ENCODE data around the gene MEGF10. TPM values are rescaled to one million over a fixed set of nuclear protein-coding genes. Genes with fewer than 3 reads are reported as not detected.
"Not testable (repeated sequence)": the region's sequence is repeated elsewhere in the genome, so short reads cannot be mapped to it uniquely, and the experiment has no call there.

MEGF10 gene
- total and polyA plus RNA-seq, 4 experiments from 2014 or later = not detected

- CTCF ChIA-PET (ENCODE audit: partially characterized antibody) = interaction anchor here (1.3 to 1.5 kb wide), 2 partner anchors 480 to 658 kb away, joined by 4 to 8 read pairs; no protein-coding TSS in a partner anchor
- H3K4me1 ChIP-seq (ENCODE audit: insufficient read depth, low read length); POLR2A ChIA-PET (ENCODE audit: partially characterized antibody); DNase-seq; H3K27ac Mint-ChIP-seq; H3K27ac ChIP-seq (ENCODE audit: low read depth, low read length); H3K9me3 Mint-ChIP-seq; H3K36me3 ChIP-seq (ENCODE audit: insufficient read depth, low read length); H3K36me3 Mint-ChIP-seq; H3K27me3 Mint-ChIP-seq; H3K27me3 ChIP-seq (ENCODE audit: insufficient read depth, low read length); H3K9me3 ChIP-seq (ENCODE audit: control insufficient read depth in 1 of 2, low read length in 2 of 2); H3K4me3 Mint-ChIP-seq; H3K4me3 ChIP-seq (ENCODE audit: low read length in 2 of 2); intact Hi-C loops (cut with micrococcal nuclease): not testable (repeated sequence)
- peaks cover 10 to 17% (median 15%) of the 10 kb centered on the region in 4 donors for H3K4me1 Mint-ChIP-seq
Measured at GRCh38 chr5:127317385-127317784, 26.8 kb downstream of the MEGF10 start.

GRCh38 chr5:127320032-127320965, 29.7 kb downstream of the MEGF10 start:
- Histone ChIP-seq H3K27ac (ENCODE audit: low read depth, low read length) (no peak overlapping the region), H3K27me3 (ENCODE audit: insufficient read depth, low read length) (no peaks in the 10 kb centered on the region), H3K4me1 (ENCODE audit: insufficient read depth, low read length) (peaks cover 8% of the 10 kb centered on the region), H3K4me3 (ENCODE audit: low read length in 2 of 2) (no peak overlapping the region), H3K9me3 (ENCODE audit: control insufficient read depth in 1 of 2, low read length in 2 of 2) (no peaks in the 10 kb centered on the region), H3K36me3 (ENCODE audit: insufficient read depth, low read length) (no peaks in the 10 kb centered on the region)
- no peaks in the 10 kb centered on the region for H3K36me3 Mint-ChIP-seq
- intact Hi-C loops (cut with micrococcal nuclease) = no loop called here
- peaks cover 9 to 17% (median 13%) of the 10 kb centered on the region in 4 donors for H3K4me1 Mint-ChIP-seq
- peak overlapping the region in 1 of 7 donors; percentile 68 for H3K27ac Mint-ChIP-seq
- no peak overlapping the region for H3K4me3 Mint-ChIP-seq
- DNase-seq = no peak
- peaks cover 2 to 3% of the 10 kb centered on the region in 2 donors for H3K27me3 Mint-ChIP-seq
- no peaks in the 10 kb centered on the region for H3K9me3 Mint-ChIP-seq
- ChIA-PET CTCF (ENCODE audit: partially characterized antibody) (interaction anchor here (0.8 to 1.3 kb wide), 2 partner anchors 12 to 483 kb away, joined by 3 to 5 read pairs; no protein-coding TSS in a partner anchor), POLR2A (ENCODE audit: partially characterized antibody) (no interaction called here)

GRCh38 chr5:127321465-127321864, 30.9 kb downstream of the MEGF10 start:
- ChIA-PET POLR2A (ENCODE audit: partially characterized antibody) (interaction anchor here (0.6 kb wide), 1 partner anchor 93 kb away, joined by 4 read pairs; no protein-coding TSS in a partner anchor), CTCF (ENCODE audit: partially characterized antibody) (interaction anchor here (0.8 to 1.3 kb wide), 2 partner anchors 10 to 484 kb away, joined by 3 to 5 read pairs; no protein-coding TSS in a partner anchor)
- Mint-ChIP-seq H3K36me3 (no peaks in the 10 kb centered on the region), H3K9me3 (no peaks in the 10 kb centered on the region), H3K4me3 (no peak overlapping the region), H3K27me3 (peaks cover 2 to 3% of the 10 kb centered on the region in 2 donors), H3K4me1 (peaks cover 9 to 17% (median 13%) of the 10 kb centered on the region in 4 donors), H3K27ac (no peak overlapping the region)
- no peak overlapping the region for H3K27ac ChIP-seq (ENCODE audit: low read depth, low read length)
- intact Hi-C loops (cut with micrococcal nuclease) = no loop called here
- no peaks in the 10 kb centered on the region for H3K27me3 ChIP-seq (ENCODE audit: insufficient read depth, low read length)
- H3K9me3 ChIP-seq (ENCODE audit: control insufficient read depth in 1 of 2, low read length in 2 of 2) = no peaks in the 10 kb centered on the region
- H3K4me3 ChIP-seq (ENCODE audit: low read length in 2 of 2) = no peak overlapping the region
- H3K4me1 ChIP-seq (ENCODE audit: insufficient read depth, low read length) = peaks cover 8% of the 10 kb centered on the region
- DNase-seq = no peak
- H3K36me3 ChIP-seq (ENCODE audit: insufficient read depth, low read length) = no peaks in the 10 kb centered on the region

GRCh38 chr5:127322403-127322802, 31.8 kb downstream of the MEGF10 start:
- H3K4me3 ChIP-seq (ENCODE audit: low read length in 2 of 2) = no peak overlapping the region
- CTCF ChIA-PET (ENCODE audit: partially characterized antibody) = no interaction called here
- POLR2A ChIA-PET (ENCODE audit: partially characterized antibody) = no interaction called here
- H3K36me3 ChIP-seq (ENCODE audit: insufficient read depth, low read length) = no peaks in the 10 kb centered on the region
- intact Hi-C loops (cut with micrococcal nuclease) = no loop called here
- Mint-ChIP-seq H3K36me3 (no peaks in the 10 kb centered on the region), H3K4me3 (peak overlapping the region in 1 of 8 donors; percentile 19), H3K27ac (no peak overlapping the region), H3K4me1 (peaks cover 9 to 17% (median 13%) of the 10 kb centered on the region in 4 donors), H3K27me3 (peaks cover 2 to 3% of the 10 kb centered on the region in 2 donors), H3K9me3 (no peaks in the 10 kb centered on the region)
- no peak for DNase-seq
- no peaks in the 10 kb centered on the region for H3K27me3 ChIP-seq (ENCODE audit: insufficient read depth, low read length)
- H3K27ac ChIP-seq (ENCODE audit: low read depth, low read length) = no peak overlapping the region
- peaks cover 8% of the 10 kb centered on the region for H3K4me1 ChIP-seq (ENCODE audit: insufficient read depth, low read length)
- no peaks in the 10 kb centered on the region for H3K9me3 ChIP-seq (ENCODE audit: control insufficient read depth in 1 of 2, low read length in 2 of 2)

GRCh38 chr5:127324756-127325155, 34.2 kb downstream of the MEGF10 start:
- Histone ChIP-seq H3K36me3 (ENCODE audit: insufficient read depth, low read length) (no peaks in the 10 kb centered on the region), H3K27ac (ENCODE audit: low read depth, low read length) (no peak overlapping the region), H3K4me1 (ENCODE audit: insufficient read depth, low read length) (peaks cover 8% of the 10 kb centered on the region), H3K9me3 (ENCODE audit: control insufficient read depth in 1 of 2, low read length in 2 of 2) (no peaks in the 10 kb centered on the region), H3K4me3 (ENCODE audit: low read length in 2 of 2) (no peak overlapping the region), H3K27me3 (ENCODE audit: insufficient read depth, low read length) (no peaks in the 10 kb centered on the region)
- peaks cover 0 to 1% (median 0%) of the 10 kb centered on the region in 8 donors for H3K9me3 Mint-ChIP-seq
- intact Hi-C loops (cut with micrococcal nuclease) = no loop called here
- no peak overlapping the region for H3K4me3 Mint-ChIP-seq
- POLR2A ChIA-PET (ENCODE audit: partially characterized antibody) = no interaction called here
- CTCF ChIA-PET (ENCODE audit: partially characterized antibody) = no interaction called here
- H3K27me3 Mint-ChIP-seq = peaks cover 2 to 5% of the 10 kb centered on the region in 2 donors
- no peak for DNase-seq
- H3K27ac Mint-ChIP-seq = peak overlapping the region in 1 of 7 donors; percentile 0
- H3K36me3 Mint-ChIP-seq = no peaks in the 10 kb centered on the region
- peaks cover 9 to 17% (median 13%) of the 10 kb centered on the region in 4 donors for H3K4me1 Mint-ChIP-seq

GRCh38 chr5:127326431-127326830, 35.8 kb downstream of the MEGF10 start:
- Histone ChIP-seq H3K36me3 (ENCODE audit: insufficient read depth, low read length) (no peaks in the 10 kb centered on the region), H3K27ac (ENCODE audit: low read depth, low read length) (no peak overlapping the region), H3K4me3 (ENCODE audit: low read length in 2 of 2) (no peak overlapping the region), H3K27me3 (ENCODE audit: insufficient read depth, low read length) (no peaks in the 10 kb centered on the region), H3K9me3 (ENCODE audit: control insufficient read depth in 1 of 2, low read length in 2 of 2) (no peaks in the 10 kb centered on the region), H3K4me1 (ENCODE audit: insufficient read depth, low read length) (no peaks in the 10 kb centered on the region)
- intact Hi-C loops (cut with micrococcal nuclease) = no loop called here
- peaks cover 12 to 18% of the 10 kb centered on the region in 2 donors for H3K27me3 Mint-ChIP-seq
- H3K36me3 Mint-ChIP-seq = no peaks in the 10 kb centered on the region
- H3K27ac Mint-ChIP-seq = no peak overlapping the region
- peaks cover 0 to under 1% (median 0%) of the 10 kb centered on the region in 4 donors for H3K4me1 Mint-ChIP-seq
- ChIA-PET POLR2A (ENCODE audit: partially characterized antibody) (no interaction called here), CTCF (ENCODE audit: partially characterized antibody) (no interaction called here)
- no peak overlapping the region for H3K4me3 Mint-ChIP-seq
- DNase-seq = no peak
- H3K9me3 Mint-ChIP-seq = peaks cover 0 to 3% (median 0%) of the 10 kb centered on the region in 8 donors

GRCh38 chr5:127326976-127327755, 36.6 kb downstream of the MEGF10 start:
- H3K4me3 Mint-ChIP-seq = no peak overlapping the region
- intact Hi-C loops (cut with micrococcal nuclease) = no loop called here
- Histone ChIP-seq H3K36me3 (ENCODE audit: insufficient read depth, low read length) (no peaks in the 10 kb centered on the region), H3K4me1 (ENCODE audit: insufficient read depth, low read length) (no peaks in the 10 kb centered on the region), H3K4me3 (ENCODE audit: low read length in 2 of 2) (no peak overlapping the region), H3K27me3 (ENCODE audit: insufficient read depth, low read length) (no peaks in the 10 kb centered on the region), H3K9me3 (ENCODE audit: control insufficient read depth in 1 of 2, low read length in 2 of 2) (no peaks in the 10 kb centered on the region), H3K27ac (ENCODE audit: low read depth, low read length) (no peak overlapping the region)
- no peak for DNase-seq
- peaks cover 0 to 3% (median 0%) of the 10 kb centered on the region in 8 donors for H3K9me3 Mint-ChIP-seq
- peaks cover 16 to 20% of the 10 kb centered on the region in 2 donors for H3K27me3 Mint-ChIP-seq
- H3K27ac Mint-ChIP-seq = no peak overlapping the region
- POLR2A ChIA-PET (ENCODE audit: partially characterized antibody) = no interaction called here
- H3K4me1 Mint-ChIP-seq = no peaks in the 10 kb centered on the region
- CTCF ChIA-PET (ENCODE audit: partially characterized antibody) = interaction anchor here (0.6 kb wide), 1 partner anchor 361 kb away, joined by 3 read pairs; no protein-coding TSS in a partner anchor
- H3K36me3 Mint-ChIP-seq = no peaks in the 10 kb centered on the region
